Mesothelial cell of epicardium (in vitro differentiated cells): ENCODE results near the gene LCE1F. TPM values are rescaled to one million over a fixed set of nuclear protein-coding genes. Genes with fewer than 3 reads are reported as not detected.

ENCODE experiments used
- DNase-seq, 2 experiments: peaks; one replicate each; pipeline ENCODE4 v3.0.0; 2021; ENCODE audit warnings: low spot score in 2 of 2; ENCODE audit not compliant: unreplicated experiment in 2 of 2
- H3K27ac Mint-ChIP-seq: 2 replicates; pipeline ENCODE4 v1.8.0; 2021; ENCODE audit warnings: mixed read lengths
- H3K27me3 Mint-ChIP-seq: 2 replicates; pipeline ENCODE4 v1.8.0; 2021; ENCODE audit warnings: low read depth, mixed read lengths
- H3K36me3 Mint-ChIP-seq: 2 replicates; pipeline ENCODE4 v1.8.0; 2021; ENCODE audit warnings: mixed read lengths
- H3K4me1 Mint-ChIP-seq: 2 replicates; pipeline ENCODE4 v1.8.0; 2021; ENCODE audit warnings: mixed read lengths
- H3K4me3 Mint-ChIP-seq: 2 replicates; pipeline ENCODE4 v1.8.0; 2021; ENCODE audit warnings: mild to moderate bottlenecking, moderate library complexity, mixed read lengths
- H3K9me3 Mint-ChIP-seq: 2 replicates; pipeline ENCODE4 v1.8.0; 2021; ENCODE audit warnings: mixed read lengths
- CTCF ChIP-seq: fragments of 200-600 bp; sonication (generic); IDR thresholded peaks from one replicate; pipeline ENCODE4 v1.5.0; 2021; ENCODE audit warnings: antibody characterized with exemption; ENCODE audit not compliant: unreplicated experiment
- total RNA-seq: library from RNA; stranded (reverse); gene quantifications from 3 replicates; pipeline ENCODE4 v1.2.1, GENCODE V29; 2021

Gene LCE1F
- not detected in 3 replicates for total RNA-seq

- Mint-ChIP-seq H3K4me1 (no peaks in the 10 kb centered on the region), H3K27ac (no peak within 1 kb of the TSS), H3K36me3 (peaks cover 1% of the 10 kb centered on the region), H3K27me3 (no peaks in the 10 kb centered on the region), H3K9me3 (peaks cover 68% of the 10 kb centered on the region), H3K4me3 (no peak within 1 kb of the TSS)
- TF ChIP-seq CTCF, result no peak
- no peak for DNase-seq
These were observed at the start of gene LCE1F for GRCh38 chr1:152774875-152775274. TSS of gene LCE1F (plus strand) at chr1:152775140. CDS start at chr1:152776372, 1,232 bp downstream.

GRCh38 chr1:152725261-152725660 lies 49.7 kb upstream of the LCE1F start:
- Mint-ChIP-seq H3K36me3 (no peaks in the 10 kb centered on the region), H3K27me3 (no peaks in the 10 kb centered on the region), H3K27ac (no peak overlapping the region), H3K4me3 (no peak overlapping the region), H3K4me1 (no peaks in the 10 kb centered on the region), H3K9me3 (peaks cover 70% of the 10 kb centered on the region)
- no peak for TF ChIP-seq CTCF
- DNase-seq, result no peak

DNA sequence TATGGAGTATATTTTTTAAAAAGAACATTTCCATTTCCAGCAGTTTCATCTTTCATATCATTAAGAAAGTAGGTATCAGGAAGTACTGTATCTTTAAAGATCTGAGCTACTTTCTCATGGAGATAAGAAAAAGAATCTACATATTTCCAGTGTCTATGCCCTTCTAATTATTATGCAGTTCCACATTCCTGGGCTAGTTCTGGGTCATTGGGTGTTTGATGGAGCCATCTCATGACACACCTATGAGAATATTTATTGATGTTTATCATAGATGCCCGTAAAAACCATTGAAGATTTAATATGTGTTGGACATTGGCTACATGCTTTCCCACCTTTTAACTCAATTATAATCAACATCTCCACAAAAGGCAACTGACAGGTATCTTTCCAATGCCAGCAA lies 46.0 kb upstream of the LCE1F start:
- Mint-ChIP-seq H3K4me1 (no peaks in the 10 kb centered on the region), H3K4me3 (no peak overlapping the region), H3K9me3 (peaks cover 64% of the 10 kb centered on the region), H3K27me3 (no peaks in the 10 kb centered on the region), H3K36me3 (no peaks in the 10 kb centered on the region), H3K27ac (no peak overlapping the region)
- DNase-seq, result no peak
- no peak for TF ChIP-seq CTCF

DNA sequence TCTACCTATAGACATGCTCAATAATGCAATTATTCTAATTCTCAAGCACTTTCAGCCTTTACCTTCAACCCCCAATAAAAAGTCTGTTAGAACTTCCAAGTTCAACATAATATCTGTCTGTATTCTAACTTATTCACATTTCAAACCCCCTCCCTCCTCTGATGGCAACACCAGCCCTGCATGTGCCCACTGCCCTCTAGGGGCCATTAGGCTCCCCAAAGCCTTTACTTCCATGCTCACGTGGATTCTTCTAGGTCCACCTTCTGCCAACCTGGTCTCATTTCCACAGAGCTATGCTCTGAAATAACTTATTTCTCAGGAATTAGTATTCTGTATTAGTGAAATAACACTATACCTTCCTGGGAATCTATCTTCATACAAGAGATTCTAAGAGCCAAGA lies 39.3 kb upstream of the LCE1F start:
- no peak for TF ChIP-seq CTCF
- no peaks in the 10 kb centered on the region for H3K4me1 Mint-ChIP-seq
- DNase-seq, result no peak
- H3K36me3 Mint-ChIP-seq, result no peaks in the 10 kb centered on the region
- peaks cover 76% of the 10 kb centered on the region for H3K9me3 Mint-ChIP-seq
- no peak overlapping the region for H3K4me3 Mint-ChIP-seq
- H3K27me3 Mint-ChIP-seq, result no peaks in the 10 kb centered on the region
- H3K27ac Mint-ChIP-seq, result no peak overlapping the region

DNA sequence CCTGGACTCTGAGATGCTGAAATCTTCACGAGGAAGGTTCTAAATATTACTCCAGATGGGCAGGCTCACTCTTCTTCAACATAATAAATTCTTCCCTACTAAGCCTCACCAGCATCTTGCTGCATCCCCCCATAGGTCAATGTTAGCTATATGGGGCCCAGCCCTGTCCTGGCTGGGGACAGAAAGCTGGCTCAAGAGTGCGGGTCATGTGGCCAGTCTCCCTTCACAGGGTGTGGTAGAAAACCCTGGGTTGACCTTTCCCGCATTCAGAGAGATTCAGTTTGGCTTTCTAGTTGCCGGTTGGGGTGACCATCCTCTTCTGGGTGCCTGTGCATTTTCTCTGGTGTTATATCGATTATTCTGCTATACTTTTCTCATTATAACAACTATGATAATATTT lies 36.9 kb upstream of the LCE1F start:
- Mint-ChIP-seq H3K27ac (no peak overlapping the region), H3K27me3 (no peaks in the 10 kb centered on the region), H3K9me3 (peaks cover 89% of the 10 kb centered on the region), H3K4me1 (no peaks in the 10 kb centered on the region), H3K36me3 (no peaks in the 10 kb centered on the region), H3K4me3 (no peak overlapping the region)
- no peak for TF ChIP-seq CTCF
- DNase-seq, result no peak

DNA sequence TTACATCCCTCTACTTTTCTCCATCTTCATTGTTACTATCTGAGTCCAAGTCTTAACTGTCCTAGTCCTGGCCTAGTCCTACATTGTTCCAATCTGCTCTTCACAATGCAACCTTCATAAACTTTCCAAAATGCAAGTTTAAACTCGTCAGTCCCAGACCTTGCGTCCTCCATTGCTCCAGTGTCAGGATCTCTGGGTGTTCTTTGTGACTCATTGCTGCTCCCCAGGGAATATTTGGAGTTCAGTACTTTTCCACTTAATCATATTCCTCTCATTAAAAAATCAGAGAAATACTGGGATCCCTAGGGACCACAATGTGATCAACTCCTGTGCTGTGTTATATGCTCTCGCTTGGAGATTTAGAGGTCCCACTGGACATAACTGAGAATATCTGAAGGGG lies 35.1 kb upstream of the LCE1F start:
- no peaks in the 10 kb centered on the region for H3K27me3 Mint-ChIP-seq
- peaks cover 95% of the 10 kb centered on the region for H3K9me3 Mint-ChIP-seq
- H3K4me3 Mint-ChIP-seq, result no peak overlapping the region

More for the DNA sequence above, 35.1 kb upstream of the LCE1F start:
- no peak for DNase-seq
- H3K27ac Mint-ChIP-seq, result no peak overlapping the region
- H3K4me1 Mint-ChIP-seq, result no peaks in the 10 kb centered on the region
- H3K36me3 Mint-ChIP-seq, result no peaks in the 10 kb centered on the region
- TF ChIP-seq CTCF, result no peak
